Measurements from ENCODE around the gene ABCB11. TPM values are rescaled to one million over a fixed set of nuclear protein-coding genes. Genes with fewer than 3 reads are reported as not detected.
A peak's percentile ranks its signal among the peaks of the same experiment; 100 is the strongest.

Gene ABCB11
- polyA plus RNA-seq, 1 of the 3 experiments (the other 2 are of a cell fraction): not detected

DNA sequence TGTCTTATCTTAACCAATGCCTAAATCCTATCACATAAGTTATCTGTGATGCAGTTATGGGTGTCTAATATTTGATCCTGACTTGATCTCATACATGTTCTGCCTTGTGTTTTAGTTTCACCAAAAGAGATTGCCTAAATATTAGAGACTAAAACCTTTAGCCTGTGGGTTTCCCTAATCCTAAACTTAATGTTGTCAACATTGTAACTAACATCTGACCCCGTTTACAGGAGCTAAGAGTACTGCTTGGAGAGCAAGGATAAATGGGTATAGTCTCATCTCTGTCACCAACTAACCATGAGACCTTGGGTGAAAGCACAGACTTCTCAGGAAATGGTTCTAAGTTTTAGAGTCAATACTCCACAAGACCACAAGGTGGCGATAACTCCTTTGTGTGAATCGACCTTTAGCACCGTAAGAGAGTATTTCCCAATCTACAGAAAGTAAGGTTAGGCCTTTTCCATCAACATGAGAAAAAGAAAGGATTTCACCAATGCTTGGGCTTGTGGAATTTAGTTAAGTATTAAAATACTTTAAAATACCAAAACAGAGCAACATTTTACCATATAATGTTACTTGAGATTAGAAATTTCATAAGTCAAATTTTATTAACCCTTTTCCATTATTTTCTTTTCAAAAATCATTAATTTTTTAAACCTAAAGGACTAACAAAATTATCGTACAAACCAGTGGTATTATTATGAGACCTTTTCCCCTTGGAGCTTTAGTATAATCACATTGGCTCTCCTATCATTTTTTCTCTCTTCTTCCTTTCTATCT is 69.5 kb downstream of the ABCB11 start:
- ChIA-PET CTCF (interaction anchor here (0.7 to 4.8 kb wide), 17 partner anchors 9 to 436 kb away, joined by 3 to 21 read pairs (median 4); no protein-coding TSS in a partner anchor), POLR2A (no interaction called here)
- no peak overlapping the region for H3K4me3 ChIP-seq (ENCODE audit: low read depth in 2 of 2, low read length in 1 of 2)
- no peaks in the 10 kb centered on the region for H3K27me3 ChIP-seq (ENCODE audit: insufficient read depth)
- H3K4me1 ChIP-seq (ENCODE audit: control insufficient read depth in 1 of 2, insufficient read depth in 2 of 2, low read depth in 1 of 2, low read length in 1 of 2): no peaks in the 10 kb centered on the region
- no peaks in the 10 kb centered on the region for H3K9me2 ChIP-seq
- no peak overlapping the region for H3K27ac ChIP-seq (ENCODE audit: low read depth in 2 of 2, low read length in 1 of 2)
- H3K79me2 ChIP-seq (ENCODE audit: insufficient read depth): no peaks in the 10 kb centered on the region
- H3F3A ChIP-seq (replicated peaks; ENCODE audit: insufficient read depth): no peaks in the 10 kb centered on the region
- no peak overlapping the region for H3K9ac ChIP-seq
- DNase-seq: peak; percentile 21
- peak overlapping the region; percentile 78; the same call in 1 of the 2 replicates for H2AFZ ChIP-seq (ENCODE audit: low read depth)
- no peak for TF ChIP-seq MXI1 (IDR thresholded peaks at IDR 0.05; ENCODE audit: low read depth, low read length)
- peak; percentile 46; the same call in 1 of the 2 replicates for TF ChIP-seq SMC3 (IDR thresholded peaks at IDR 0.05; ENCODE audit: low read depth, low read length)
- TF ChIP-seq RAD21 (IDR thresholded peaks at IDR 0.05; ENCODE audit: low read length): peak; percentile 84
- TF ChIP-seq ELF1 (IDR thresholded peaks at IDR 0.05): no peak
- TF ChIP-seq, protein P1, sequence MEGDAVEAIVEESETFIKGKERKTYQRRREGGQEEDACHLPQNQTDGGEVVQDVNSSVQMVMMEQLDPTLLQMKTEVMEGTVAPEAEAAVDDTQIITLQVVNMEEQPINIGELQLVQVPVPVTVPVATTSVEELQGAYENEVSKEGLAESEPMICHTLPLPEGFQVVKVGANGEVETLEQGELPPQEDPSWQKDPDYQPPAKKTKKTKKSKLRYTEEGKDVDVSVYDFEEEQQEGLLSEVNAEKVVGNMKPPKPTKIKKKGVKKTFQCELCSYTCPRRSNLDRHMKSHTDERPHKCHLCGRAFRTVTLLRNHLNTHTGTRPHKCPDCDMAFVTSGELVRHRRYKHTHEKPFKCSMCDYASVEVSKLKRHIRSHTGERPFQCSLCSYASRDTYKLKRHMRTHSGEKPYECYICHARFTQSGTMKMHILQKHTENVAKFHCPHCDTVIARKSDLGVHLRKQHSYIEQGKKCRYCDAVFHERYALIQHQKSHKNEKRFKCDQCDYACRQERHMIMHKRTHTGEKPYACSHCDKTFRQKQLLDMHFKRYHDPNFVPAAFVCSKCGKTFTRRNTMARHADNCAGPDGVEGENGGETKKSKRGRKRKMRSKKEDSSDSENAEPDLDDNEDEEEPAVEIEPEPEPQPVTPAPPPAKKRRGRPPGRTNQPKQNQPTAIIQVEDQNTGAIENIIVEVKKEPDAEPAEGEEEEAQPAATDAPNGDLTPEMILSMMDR (IDR thresholded peaks at IDR 0.05): peak; percentile 87
- H3K36me3 ChIP-seq (replicated peaks in 1 of 2; ENCODE audit: control insufficient read depth in 1 of 2, insufficient read depth in 2 of 2, low read length in 1 of 2): no peaks in the 10 kb centered on the region
- no peak overlapping the region for H3K4me2 ChIP-seq
- no peaks in the 10 kb centered on the region for H3K9me3 ChIP-seq
- H4K20me1 ChIP-seq (ENCODE audit: insufficient read depth): no peaks in the 10 kb centered on the region
- 14% methylated on average over 5 of the region's 5 CpGs for WGBS (ENCODE audit: low lambda C conversion rate)

DNA sequence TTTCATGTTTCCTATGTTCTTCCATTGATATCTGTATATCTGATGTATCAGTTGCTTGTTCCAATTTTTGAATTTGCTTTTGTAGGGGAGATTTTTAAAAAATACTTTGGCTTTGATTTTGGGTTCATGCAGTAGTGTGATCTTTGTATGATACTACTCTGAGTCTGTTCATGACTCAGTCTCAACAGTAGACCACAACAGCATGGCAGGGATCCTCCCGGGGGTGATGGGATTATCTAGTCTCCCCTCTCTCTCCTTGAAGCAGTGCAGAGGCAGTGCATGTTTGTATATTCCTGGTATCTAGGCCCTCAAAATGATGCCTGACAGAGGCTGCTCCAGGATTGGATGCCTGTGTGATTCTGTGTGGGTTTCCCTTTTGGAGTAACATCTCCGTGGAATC is 74.7 kb downstream of the ABCB11 start:
- Histone ChIP-seq H3K9me3 (no peaks in the 10 kb centered on the region), H3F3A (replicated peaks; ENCODE audit: insufficient read depth) (no peaks in the 10 kb centered on the region), H3K9ac (no peak overlapping the region), H3K36me3 (replicated peaks in 1 of 2; ENCODE audit: control insufficient read depth in 1 of 2, insufficient read depth in 2 of 2, low read length in 1 of 2) (no peaks in the 10 kb centered on the region), H4K20me1 (ENCODE audit: insufficient read depth) (no peaks in the 10 kb centered on the region), H3K27me3 (ENCODE audit: insufficient read depth) (no peaks in the 10 kb centered on the region), H3K4me3 (ENCODE audit: low read depth in 2 of 2, low read length in 1 of 2) (no peak overlapping the region), H3K9me2 (no peaks in the 10 kb centered on the region), H3K4me1 (ENCODE audit: control insufficient read depth in 1 of 2, insufficient read depth in 2 of 2, low read depth in 1 of 2, low read length in 1 of 2) (no peaks in the 10 kb centered on the region), H3K27ac (ENCODE audit: low read depth in 2 of 2, low read length in 1 of 2) (no peak overlapping the region), H3K79me2 (ENCODE audit: insufficient read depth) (no peaks in the 10 kb centered on the region), H2AFZ (ENCODE audit: low read depth) (no peak overlapping the region), H3K4me2 (no peak overlapping the region)
- ChIA-PET POLR2A (no interaction called here), CTCF (interaction anchor here (0.6 to 2.8 kb wide), 2 partner anchors 9 to 1325 kb away, joined by 4 to 10 read pairs; no protein-coding TSS in a partner anchor)
- DNase-seq: no peak
- 40% methylated on average over 2 of the region's 2 CpGs for WGBS (ENCODE audit: low lambda C conversion rate)
- TF ChIP-seq, protein P1 (IDR thresholded peaks at IDR 0.05): no peak
- TF ChIP-seq MEF2A (IDR thresholded peaks at IDR 0.05; ENCODE audit: borderline replicate concordance, low read depth) (no peak), NFIC (IDR thresholded peaks at IDR 0.05; ENCODE audit: borderline replicate concordance) (no peak), POLR2AphosphoS5 (IDR thresholded peaks at IDR 0.05; ENCODE audit: low read depth, low read length) (no peak), JUND (IDR thresholded peaks at IDR 0.05) (no peak), CHD2 (IDR thresholded peaks at IDR 0.05; ENCODE audit: low read length, partially characterized antibody) (no peak), TAF1 (IDR thresholded peaks at IDR 0.05; ENCODE audit: borderline replicate concordance, low read depth, low read length) (no peak), MXI1 (IDR thresholded peaks at IDR 0.05; ENCODE audit: low read depth, low read length) (no peak), TEAD4 (IDR thresholded peaks at IDR 0.05; ENCODE audit: borderline replicate concordance, insufficient read depth) (no peak), TCF12 (IDR thresholded peaks at IDR 0.05) (no peak), RAD21 (IDR thresholded peaks at IDR 0.05; ENCODE audit: low read length) (no peak), FOXM1 (IDR thresholded peaks at IDR 0.05; ENCODE audit: low read depth) (no peak)
- TF ChIP-seq, protein P2, sequence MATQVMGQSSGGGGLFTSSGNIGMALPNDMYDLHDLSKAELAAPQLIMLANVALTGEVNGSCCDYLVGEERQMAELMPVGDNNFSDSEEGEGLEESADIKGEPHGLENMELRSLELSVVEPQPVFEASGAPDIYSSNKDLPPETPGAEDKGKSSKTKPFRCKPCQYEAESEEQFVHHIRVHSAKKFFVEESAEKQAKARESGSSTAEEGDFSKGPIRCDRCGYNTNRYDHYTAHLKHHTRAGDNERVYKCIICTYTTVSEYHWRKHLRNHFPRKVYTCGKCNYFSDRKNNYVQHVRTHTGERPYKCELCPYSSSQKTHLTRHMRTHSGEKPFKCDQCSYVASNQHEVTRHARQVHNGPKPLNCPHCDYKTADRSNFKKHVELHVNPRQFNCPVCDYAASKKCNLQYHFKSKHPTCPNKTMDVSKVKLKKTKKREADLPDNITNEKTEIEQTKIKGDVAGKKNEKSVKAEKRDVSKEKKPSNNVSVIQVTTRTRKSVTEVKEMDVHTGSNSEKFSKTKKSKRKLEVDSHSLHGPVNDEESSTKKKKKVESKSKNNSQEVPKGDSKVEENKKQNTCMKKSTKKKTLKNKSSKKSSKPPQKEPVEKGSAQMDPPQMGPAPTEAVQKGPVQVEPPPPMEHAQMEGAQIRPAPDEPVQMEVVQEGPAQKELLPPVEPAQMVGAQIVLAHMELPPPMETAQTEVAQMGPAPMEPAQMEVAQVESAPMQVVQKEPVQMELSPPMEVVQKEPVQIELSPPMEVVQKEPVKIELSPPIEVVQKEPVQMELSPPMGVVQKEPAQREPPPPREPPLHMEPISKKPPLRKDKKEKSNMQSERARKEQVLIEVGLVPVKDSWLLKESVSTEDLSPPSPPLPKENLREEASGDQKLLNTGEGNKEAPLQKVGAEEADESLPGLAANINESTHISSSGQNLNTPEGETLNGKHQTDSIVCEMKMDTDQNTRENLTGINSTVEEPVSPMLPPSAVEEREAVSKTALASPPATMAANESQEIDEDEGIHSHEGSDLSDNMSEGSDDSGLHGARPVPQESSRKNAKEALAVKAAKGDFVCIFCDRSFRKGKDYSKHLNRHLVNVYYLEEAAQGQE (IDR thresholded peaks at IDR 0.05; ENCODE audit: low read depth, low read length): no peak
- TF ChIP-seq, protein P3, sequence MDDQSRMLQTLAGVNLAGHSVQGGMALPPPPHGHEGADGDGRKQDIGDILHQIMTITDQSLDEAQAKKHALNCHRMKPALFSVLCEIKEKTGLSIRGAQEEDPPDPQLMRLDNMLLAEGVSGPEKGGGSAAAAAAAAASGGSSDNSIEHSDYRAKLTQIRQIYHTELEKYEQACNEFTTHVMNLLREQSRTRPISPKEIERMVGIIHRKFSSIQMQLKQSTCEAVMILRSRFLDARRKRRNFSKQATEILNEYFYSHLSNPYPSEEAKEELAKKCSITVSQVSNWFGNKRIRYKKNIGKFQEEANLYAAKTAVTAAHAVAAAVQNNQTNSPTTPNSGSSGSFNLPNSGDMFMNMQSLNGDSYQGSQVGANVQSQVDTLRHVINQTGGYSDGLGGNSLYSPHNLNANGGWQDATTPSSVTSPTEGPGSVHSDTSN (IDR thresholded peaks at IDR 0.05): no peak
- TF ChIP-seq, protein P4, sequence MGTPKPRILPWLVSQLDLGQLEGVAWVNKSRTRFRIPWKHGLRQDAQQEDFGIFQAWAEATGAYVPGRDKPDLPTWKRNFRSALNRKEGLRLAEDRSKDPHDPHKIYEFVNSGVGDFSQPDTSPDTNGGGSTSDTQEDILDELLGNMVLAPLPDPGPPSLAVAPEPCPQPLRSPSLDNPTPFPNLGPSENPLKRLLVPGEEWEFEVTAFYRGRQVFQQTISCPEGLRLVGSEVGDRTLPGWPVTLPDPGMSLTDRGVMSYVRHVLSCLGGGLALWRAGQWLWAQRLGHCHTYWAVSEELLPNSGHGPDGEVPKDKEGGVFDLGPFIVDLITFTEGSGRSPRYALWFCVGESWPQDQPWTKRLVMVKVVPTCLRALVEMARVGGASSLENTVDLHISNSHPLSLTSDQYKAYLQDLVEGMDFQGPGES (IDR thresholded peaks at IDR 0.05; ENCODE audit: low read depth, low read length): no peak

Measured in SK-N-SH (cell line).